AG09319 (cell line): ENCODE data around the gene CNDP1.

ENCODE experiments used
- DNase-seq: peaks from one replicate; pipeline ENCODE4 v3.0.0-alpha.2; 2010; ENCODE audit warnings: low read depth; ENCODE audit errors: extremely low read depth
- TF ChIP-seq, protein P1 (sequence below): IDR thresholded peaks from 2 replicates; pipeline ENCODE4 v1.5.1; 2011; ENCODE audit warnings: low read depth, mild to moderate bottlenecking, inconsistent platforms, low read length, moderate library complexity

CNDP1 gene

GRCh38 chr18:74623047-74623816, 88.9 kb downstream of the CNDP1 start:
- TF ChIP-seq, protein P1, sequence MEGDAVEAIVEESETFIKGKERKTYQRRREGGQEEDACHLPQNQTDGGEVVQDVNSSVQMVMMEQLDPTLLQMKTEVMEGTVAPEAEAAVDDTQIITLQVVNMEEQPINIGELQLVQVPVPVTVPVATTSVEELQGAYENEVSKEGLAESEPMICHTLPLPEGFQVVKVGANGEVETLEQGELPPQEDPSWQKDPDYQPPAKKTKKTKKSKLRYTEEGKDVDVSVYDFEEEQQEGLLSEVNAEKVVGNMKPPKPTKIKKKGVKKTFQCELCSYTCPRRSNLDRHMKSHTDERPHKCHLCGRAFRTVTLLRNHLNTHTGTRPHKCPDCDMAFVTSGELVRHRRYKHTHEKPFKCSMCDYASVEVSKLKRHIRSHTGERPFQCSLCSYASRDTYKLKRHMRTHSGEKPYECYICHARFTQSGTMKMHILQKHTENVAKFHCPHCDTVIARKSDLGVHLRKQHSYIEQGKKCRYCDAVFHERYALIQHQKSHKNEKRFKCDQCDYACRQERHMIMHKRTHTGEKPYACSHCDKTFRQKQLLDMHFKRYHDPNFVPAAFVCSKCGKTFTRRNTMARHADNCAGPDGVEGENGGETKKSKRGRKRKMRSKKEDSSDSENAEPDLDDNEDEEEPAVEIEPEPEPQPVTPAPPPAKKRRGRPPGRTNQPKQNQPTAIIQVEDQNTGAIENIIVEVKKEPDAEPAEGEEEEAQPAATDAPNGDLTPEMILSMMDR: peak; percentile 37
- DNase-seq: no peak

GRCh38 chr18:74624466-74624865, 90.2 kb downstream of the CNDP1 start:
- DNase-seq: no peak
- TF ChIP-seq, protein P1: no peak

GRCh38 chr18:74625157-74625556, 90.9 kb downstream of the CNDP1 start:
- no peak for DNase-seq
- TF ChIP-seq, protein P1: no peak

DNA sequence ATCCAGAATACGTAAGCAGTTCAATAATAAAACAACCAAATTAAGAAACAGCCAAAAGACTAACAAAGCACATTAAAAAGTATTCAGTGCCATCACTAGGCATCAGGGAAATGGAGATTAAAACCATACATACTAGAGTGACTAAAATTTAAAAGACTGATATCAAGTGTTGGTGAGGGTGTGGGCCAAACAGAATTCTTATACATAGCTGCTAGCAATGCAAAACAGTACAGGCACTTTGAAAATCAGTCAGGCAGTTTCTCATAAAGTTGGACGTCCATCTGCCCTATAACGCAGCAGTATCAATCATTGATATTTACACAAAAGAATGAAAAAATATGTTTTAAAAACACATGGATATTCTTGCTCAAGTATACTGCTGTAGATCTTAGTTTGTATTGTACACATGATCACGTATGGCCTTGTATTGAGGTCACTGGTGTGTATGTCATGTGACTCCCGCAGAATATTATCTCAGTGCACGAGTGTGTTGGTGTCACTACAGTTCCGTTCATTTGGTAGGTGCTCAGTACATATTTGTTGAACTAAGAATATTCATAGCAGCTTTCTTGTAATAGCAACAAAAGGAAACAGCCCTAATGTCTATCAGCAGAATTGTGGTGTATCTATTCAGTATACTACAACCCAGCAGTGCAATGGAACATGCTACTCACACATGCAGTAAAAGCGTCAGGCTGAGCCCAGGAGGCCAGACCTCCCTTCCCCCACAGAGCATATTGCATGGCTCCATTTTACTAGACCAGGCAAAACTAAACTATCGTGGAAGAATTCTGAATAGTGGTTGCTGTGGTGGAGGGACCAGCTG, 92.0 kb downstream of the CNDP1 start:
- DNase-seq: no peak
- TF ChIP-seq, protein P1: no peak

- no peak for DNase-seq
- TF ChIP-seq, protein P1: no peak
These were observed 96.5 kb downstream of the CNDP1 start for GRCh38 chr18:74630804-74631203.

DNA sequence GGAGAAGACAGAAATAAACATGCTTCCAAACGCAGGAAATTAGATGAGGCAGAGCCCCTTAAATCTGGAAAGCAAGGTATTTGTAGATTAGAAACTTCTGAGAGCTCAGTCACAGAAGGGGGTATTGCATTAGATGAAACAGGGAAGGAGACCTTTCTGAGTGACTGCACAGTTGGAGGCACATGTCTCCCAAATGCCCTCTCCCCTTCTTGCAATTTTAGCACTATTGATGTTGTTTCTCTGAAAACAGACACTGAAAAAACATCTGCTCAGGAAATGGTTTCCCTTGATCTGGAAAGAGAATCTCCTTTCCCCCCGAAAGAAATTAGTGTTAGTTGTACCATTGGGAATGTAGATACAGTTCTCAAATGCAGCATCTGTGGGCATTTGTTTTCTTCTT, 96.9 kb downstream of the CNDP1 start:
- no peak for DNase-seq
- TF ChIP-seq, protein P1: no peak
